Loucy (cell line): ENCODE measurements around the gene YAP1.

Experiments
- CTCF ChIP-seq: fragments of 200-600 bp; sonication (generic); conservative IDR thresholded peaks from 2 replicates; pipeline ENCODE4 v1.5.1; 2014; ENCODE audit warnings: mild to moderate bottlenecking, antibody characterized with exemption, low read length
- EZH2phosphoT487 ChIP-seq: fragments of 200-600 bp; IDR thresholded peaks from 2 replicates; pipeline ENCODE4 v1.6.1; 2018; ENCODE audit warnings: antibody characterized with exemption, mild to moderate bottlenecking, moderate library complexity, borderline replicate concordance

- TF ChIP-seq CTCF (no peak), EZH2phosphoT487 (no peak)
Observed at GRCh38 chr11:102192349-102193066, 82.3 kb downstream of the YAP1 start.
